HFFc6 (cell line): Measurements from ENCODE around the gene NLGN1. TPM values are rescaled to one million over a fixed set of nuclear protein-coding genes. Genes with fewer than 3 reads are reported as not detected.
"Not testable (repeated sequence)": the region's sequence is repeated elsewhere in the genome, so short reads cannot be mapped to it uniquely, and the experiment has no call there.

Source experiments
- DNase-seq: peaks from one replicate; pipeline ENCODE4 v3.0.0-alpha.2; 2018
- H3K27ac Mint-ChIP-seq: 2 replicates; pipeline ENCODE4 v1.8.0; 2020; ENCODE audit warnings: mild to moderate bottlenecking, mixed read lengths
- H3K27me3 Mint-ChIP-seq: 2 replicates; pipeline ENCODE4 v1.8.0; 2021; ENCODE audit warnings: mild to moderate bottlenecking, moderate library complexity, mixed read lengths; ENCODE audit not compliant: insufficient read depth
- H3K36me3 Mint-ChIP-seq: 2 replicates; pipeline ENCODE4 v1.8.0; 2021; ENCODE audit warnings: low read depth, mixed read lengths
- H3K4me1 Mint-ChIP-seq: 2 replicates; pipeline ENCODE4 v1.8.0; 2020; ENCODE audit warnings: low read depth, mixed read lengths
- H3K4me3 Mint-ChIP-seq: 2 replicates; pipeline ENCODE4 v1.8.0; 2020; ENCODE audit warnings: mild to moderate bottlenecking, moderate library complexity, mixed read lengths
- H3K9me3 Mint-ChIP-seq: 2 replicates; pipeline ENCODE4 v1.8.0; 2020; ENCODE audit warnings: mild to moderate bottlenecking, mixed read lengths
- CTCF ChIP-seq: fragments of 200-600 bp; sonication (generic); IDR thresholded peaks from 2 replicates; pipeline ENCODE4 v1.5.0; 2021; ENCODE audit warnings: antibody characterized with exemption, mild to moderate bottlenecking
- total RNA-seq, 6 experiments: library from RNA; stranded (reverse); fragmentation: NEBNext Ultra II Directional; extraction: Animal tissue kit (Norgen Biotek cat#: 25700); gene quantifications; 2 replicates in 1 of 6; 3 replicates in 5 of 6; pipeline ENCODE4 v1.2.3, GENCODE V29; 2021

Gene NLGN1
- total RNA-seq, 6 experiments from 2014 or later, result 10.0 to 17.2 (median 15.7) TPM

DNA sequence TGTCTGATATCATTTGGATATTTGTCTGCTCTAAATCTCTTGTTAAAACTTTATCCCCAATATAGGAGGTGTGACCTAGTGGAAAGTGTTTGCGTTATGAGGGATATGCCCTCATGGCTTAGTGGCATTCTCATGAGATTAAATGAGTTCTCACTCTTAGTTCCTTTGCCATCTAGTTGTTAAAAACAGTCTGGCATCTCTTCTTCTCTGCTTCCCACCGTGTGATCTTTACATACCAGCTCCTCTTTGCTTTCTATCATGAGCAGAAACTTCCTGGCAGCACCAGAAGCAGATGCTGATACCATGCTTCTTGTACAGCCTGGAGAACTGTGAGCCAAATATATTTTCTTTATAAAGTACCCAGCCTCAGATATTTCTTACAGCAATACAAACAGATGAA is 33.0 kb downstream of the NLGN1 start:
- TF ChIP-seq CTCF, result no peak
- no peak overlapping the region for H3K4me3 Mint-ChIP-seq
- no peak for DNase-seq

DNA sequence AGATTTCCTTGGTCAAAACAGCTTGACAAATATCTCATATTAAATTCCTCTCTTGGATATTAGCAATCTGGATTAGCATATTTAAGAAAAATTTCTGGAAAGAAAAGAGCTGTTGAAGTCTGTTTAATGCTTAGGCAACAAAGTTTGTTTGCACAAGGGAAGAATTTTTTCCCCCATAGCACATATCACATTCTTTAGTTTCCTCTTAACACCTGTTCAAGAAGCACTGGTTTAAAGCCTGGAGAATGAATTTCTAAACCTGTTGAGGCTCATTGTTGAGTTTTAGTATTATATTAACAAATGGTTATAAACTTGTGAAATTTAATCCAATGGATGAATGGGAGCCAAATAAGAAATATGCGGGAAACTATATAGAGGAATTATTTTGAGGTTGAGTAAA is 41.5 kb downstream of the NLGN1 start:
- no peak for TF ChIP-seq CTCF
- H3K36me3 Mint-ChIP-seq, result no peaks in the 10 kb centered on the region
- H3K4me1 Mint-ChIP-seq, result peaks cover 32% of the 10 kb centered on the region
- H3K4me3 Mint-ChIP-seq, result no peak overlapping the region
- H3K9me3 Mint-ChIP-seq, result no peaks in the 10 kb centered on the region
- no peaks in the 10 kb centered on the region for H3K27me3 Mint-ChIP-seq
- no peak overlapping the region for H3K27ac Mint-ChIP-seq
- DNase-seq, result no peak

More for the DNA sequence above, 33.0 kb downstream of the NLGN1 start:
- peaks cover 10% of the 10 kb centered on the region for H3K9me3 Mint-ChIP-seq
- no peaks in the 10 kb centered on the region for H3K27me3 Mint-ChIP-seq
- H3K27ac Mint-ChIP-seq, result no peak overlapping the region
- H3K36me3 Mint-ChIP-seq, result peaks cover 14% of the 10 kb centered on the region
- H3K4me1 Mint-ChIP-seq, result peaks cover 13% of the 10 kb centered on the region; the same call in 1 of the 2 replicates

DNA sequence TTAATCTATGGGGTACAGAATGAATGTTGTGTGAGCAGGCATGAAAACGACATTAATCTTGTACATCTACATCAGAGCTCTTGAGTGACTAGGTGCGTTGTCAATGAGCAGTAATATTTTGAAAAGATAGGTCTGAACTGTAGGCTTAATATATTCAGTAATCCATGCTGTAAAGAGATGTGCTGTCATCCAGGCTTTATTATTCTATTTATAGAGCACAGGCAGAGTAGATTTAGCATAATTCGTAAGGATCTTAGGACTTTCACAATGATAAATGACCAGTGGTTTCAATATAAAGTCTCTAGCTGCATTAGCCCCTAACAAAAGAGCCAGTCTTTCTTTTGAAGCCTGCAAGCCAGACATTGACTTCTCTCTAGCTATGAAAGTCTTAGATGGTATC is 43.0 kb downstream of the NLGN1 start:
- TF ChIP-seq CTCF, result no peak
- peaks cover 32% of the 10 kb centered on the region for H3K4me1 Mint-ChIP-seq
- no peak for DNase-seq
- H3K9me3 Mint-ChIP-seq, result no peaks in the 10 kb centered on the region
- H3K4me3 Mint-ChIP-seq, result no peak overlapping the region
- no peak overlapping the region for H3K27ac Mint-ChIP-seq
- H3K36me3 Mint-ChIP-seq, result no peaks in the 10 kb centered on the region
- H3K27me3 Mint-ChIP-seq, result no peaks in the 10 kb centered on the region

- DNase-seq, H3K4me1 Mint-ChIP-seq, H3K27me3 Mint-ChIP-seq, H3K36me3 Mint-ChIP-seq, H3K4me3 Mint-ChIP-seq, H3K27ac Mint-ChIP-seq: not testable (repeated sequence)
- H3K9me3 Mint-ChIP-seq, result peaks cover 14% of the 10 kb centered on the region
Observed at GRCh38 chr3:173451561-173451960, 54.0 kb downstream of the NLGN1 start.

DNA sequence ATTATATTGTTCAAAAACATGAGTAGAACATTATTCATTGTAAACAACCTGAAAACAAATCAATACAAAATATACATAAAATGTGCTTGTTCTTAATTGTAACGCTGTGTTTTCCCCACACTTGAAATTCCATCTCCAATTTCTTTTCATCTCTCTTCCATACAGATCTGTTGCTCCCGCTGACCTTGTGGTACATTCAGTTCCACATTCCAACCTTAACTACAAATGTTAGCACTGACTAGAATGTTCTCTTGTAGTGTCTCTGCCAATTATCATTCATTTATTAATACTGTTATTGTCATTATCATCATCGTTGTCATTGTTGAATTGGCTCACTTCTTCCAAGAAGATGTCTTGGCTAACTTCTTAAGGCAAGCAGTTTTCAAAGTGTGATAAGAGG is 65.7 kb downstream of the NLGN1 start:
- no peaks in the 10 kb centered on the region for H3K36me3 Mint-ChIP-seq
- H3K9me3 Mint-ChIP-seq, result no peaks in the 10 kb centered on the region
- TF ChIP-seq CTCF, result no peak
- H3K27me3 Mint-ChIP-seq, result no peaks in the 10 kb centered on the region
- no peak overlapping the region for H3K4me3 Mint-ChIP-seq
- no peak for DNase-seq
- H3K4me1 Mint-ChIP-seq, result peaks cover 12% of the 10 kb centered on the region
- H3K27ac Mint-ChIP-seq, result no peak overlapping the region

DNA sequence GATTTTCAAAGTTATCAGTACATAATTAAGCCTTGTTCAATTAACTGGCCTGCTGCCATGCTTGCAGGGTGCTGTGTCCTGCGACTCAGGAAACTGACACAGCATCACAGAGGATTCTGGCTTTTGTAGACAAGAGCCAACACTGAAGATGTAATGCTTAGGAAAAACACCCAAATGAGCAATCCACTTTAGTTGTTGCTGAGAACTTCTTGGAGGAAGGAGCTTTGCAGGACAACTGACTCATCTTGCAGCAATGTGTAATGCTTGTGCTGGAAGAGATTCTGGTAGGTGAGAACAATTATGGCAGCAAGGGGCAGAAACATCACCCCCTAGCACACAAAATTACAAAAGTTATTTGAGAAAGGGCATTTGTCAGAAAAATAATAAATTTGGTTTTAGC is 67.6 kb downstream of the NLGN1 start:
- H3K27ac Mint-ChIP-seq, result no peak overlapping the region; the same call in 1 of the 2 replicates
- no peaks in the 10 kb centered on the region for H3K36me3 Mint-ChIP-seq
- no peaks in the 10 kb centered on the region for H3K9me3 Mint-ChIP-seq
- H3K4me1 Mint-ChIP-seq, result peaks cover 12% of the 10 kb centered on the region
- H3K4me3 Mint-ChIP-seq, result no peak overlapping the region
- H3K27me3 Mint-ChIP-seq, result no peaks in the 10 kb centered on the region
- DNase-seq, result peak; percentile 62
- no peak for TF ChIP-seq CTCF
